ENCODE results near the gene ZNF526. TPM values are rescaled to one million over a fixed set of nuclear protein-coding genes. Genes with fewer than 3 reads are reported as not detected.
A peak's percentile ranks its signal among the peaks of the same experiment; 100 is the strongest.

ZNF526 gene
- total and polyA plus RNA-seq, 9 of the 15 experiments (the other 6 are each of a cell fraction or from before 2014, with no cell fraction given), result 1.3 to 17.9 (median 6.2) TPM

- TF ChIP-seq RBM15 (IDR thresholded peaks at IDR 0.05; ENCODE audit: insufficient read depth, low read length) (no peak), ESRRB (CRISPR knock-in tag; IDR thresholded peaks at IDR 0.05; ENCODE audit: borderline replicate concordance) (no peak), NR0B1 (IDR thresholded peaks at IDR 0.05; ENCODE audit: partially characterized antibody) (no peak), ZNF778 (CRISPR knock-in tag; IDR thresholded peaks at IDR 0.05) (no peak), POLR2B (IDR thresholded peaks at IDR 0.05; ENCODE audit: low read depth, partially characterized antibody) (no peak), SNAPC5 (CRISPR knock-in tag; IDR thresholded peaks at IDR 0.05) (no peak), ZNF75A (CRISPR knock-in tag; IDR thresholded peaks at IDR 0.05) (peak; percentile 58; the same call in 1 of the 2 replicates), FIP1L1 (IDR thresholded peaks at IDR 0.05; ENCODE audit: low read depth, low read length, poor library complexity, severe bottlenecking) (no peak), ZNF57 (CRISPR knock-in tag; IDR thresholded peaks at IDR 0.05) (0 out of 2 replicates have a peak, but pooled peaks have one; percentile 50), ZKSCAN3 (CRISPR knock-in tag; IDR thresholded peaks at IDR 0.05) (no peak), FOXM1 (IDR thresholded peaks at IDR 0.05; ENCODE audit: low read depth) (no peak), FOXM1 (CRISPR knock-in tag; IDR thresholded peaks at IDR 0.05; ENCODE audit: low read depth) (no peak), MCM2 (IDR thresholded peaks at IDR 0.05; ENCODE audit: low read depth) (no peak), ZBTB9 (CRISPR knock-in tag; IDR thresholded peaks at IDR 0.05) (peak; percentile 73; the same call in 1 of the 2 replicates), MAFK (IDR thresholded peaks at IDR 0.05; ENCODE audit: low read length) (no peak; the same call in 1 of the 2 replicates), MAFF (IDR thresholded peaks at IDR 0.05; ENCODE audit: low read length) (no peak), ADNP (tag; IDR thresholded peaks at IDR 0.05) (no peak), MXI1 (IDR thresholded peaks at IDR 0.05; ENCODE audit: low read depth, low read length) (peak; percentile 62; the same call in 1 of the 2 replicates), ZNF23 (CRISPR knock-in tag; IDR thresholded peaks at IDR 0.05) (peak; percentile 66; the same call in 1 of the 2 replicates)
- TF ChIP-seq, protein P1, sequence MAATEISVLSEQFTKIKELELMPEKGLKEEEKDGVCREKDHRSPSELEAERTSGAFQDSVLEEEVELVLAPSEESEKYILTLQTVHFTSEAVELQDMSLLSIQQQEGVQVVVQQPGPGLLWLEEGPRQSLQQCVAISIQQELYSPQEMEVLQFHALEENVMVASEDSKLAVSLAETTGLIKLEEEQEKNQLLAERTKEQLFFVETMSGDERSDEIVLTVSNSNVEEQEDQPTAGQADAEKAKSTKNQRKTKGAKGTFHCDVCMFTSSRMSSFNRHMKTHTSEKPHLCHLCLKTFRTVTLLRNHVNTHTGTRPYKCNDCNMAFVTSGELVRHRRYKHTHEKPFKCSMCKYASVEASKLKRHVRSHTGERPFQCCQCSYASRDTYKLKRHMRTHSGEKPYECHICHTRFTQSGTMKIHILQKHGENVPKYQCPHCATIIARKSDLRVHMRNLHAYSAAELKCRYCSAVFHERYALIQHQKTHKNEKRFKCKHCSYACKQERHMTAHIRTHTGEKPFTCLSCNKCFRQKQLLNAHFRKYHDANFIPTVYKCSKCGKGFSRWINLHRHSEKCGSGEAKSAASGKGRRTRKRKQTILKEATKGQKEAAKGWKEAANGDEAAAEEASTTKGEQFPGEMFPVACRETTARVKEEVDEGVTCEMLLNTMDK (IDR thresholded peaks at IDR 0.05; ENCODE audit: borderline replicate concordance, insufficient read depth, low read depth, low read length, poor library complexity, severe bottlenecking), result peak; percentile 93
- TF ChIP-seq, protein P2, sequence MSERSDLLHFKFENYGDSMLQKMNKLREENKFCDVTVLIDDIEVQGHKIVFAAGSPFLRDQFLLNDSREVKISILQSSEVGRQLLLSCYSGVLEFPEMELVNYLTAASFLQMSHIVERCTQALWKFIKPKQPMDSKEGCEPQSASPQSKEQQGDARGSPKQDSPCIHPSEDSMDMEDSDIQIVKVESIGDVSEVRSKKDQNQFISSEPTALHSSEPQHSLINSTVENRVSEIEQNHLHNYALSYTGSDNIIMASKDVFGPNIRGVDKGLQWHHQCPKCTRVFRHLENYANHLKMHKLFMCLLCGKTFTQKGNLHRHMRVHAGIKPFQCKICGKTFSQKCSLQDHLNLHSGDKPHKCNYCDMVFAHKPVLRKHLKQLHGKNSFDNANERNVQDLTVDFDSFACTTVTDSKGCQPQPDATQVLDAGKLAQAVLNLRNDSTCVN (CRISPR knock-in tag; IDR thresholded peaks at IDR 0.05), result 0 out of 2 replicates have a peak, but pooled peaks have one; percentile 36
Observed at GRCh38 chr19:42244347-42245220, 24.5 kb downstream of the ZNF526 start (continued).

Measured in K562 (cell line).